NCI-H446 treated with DMSO at 0.1 percent for 48 hours (cell line): ENCODE results near the gene ATP5F1E.

Experiments
- DNase-seq: peaks from one replicate; lab custom pipeline; 2025; lab: John Stamatoyannopoulos, UW

Gene ATP5F1E

GRCh38 chr20:59032023-59032712 lies at the start of gene ATP5F1E:
Gene ATP5F1E (minus strand): TSS chr20:59032335. CDS start chr20:59032251, 84 bp downstream.
- peak; percentile 93 for DNase-seq

GRCh38 chr20:59081036-59081435 lies 48.9 kb upstream of the ATP5F1E start:
- no peak for DNase-seq

GRCh38 chr20:59078231-59078630 lies 46.1 kb upstream of the ATP5F1E start:
- no peak for DNase-seq

- DNase-seq, result no peak
Measured at GRCh38 chr20:59077705-59078104, 45.6 kb upstream of the ATP5F1E start.

DNA sequence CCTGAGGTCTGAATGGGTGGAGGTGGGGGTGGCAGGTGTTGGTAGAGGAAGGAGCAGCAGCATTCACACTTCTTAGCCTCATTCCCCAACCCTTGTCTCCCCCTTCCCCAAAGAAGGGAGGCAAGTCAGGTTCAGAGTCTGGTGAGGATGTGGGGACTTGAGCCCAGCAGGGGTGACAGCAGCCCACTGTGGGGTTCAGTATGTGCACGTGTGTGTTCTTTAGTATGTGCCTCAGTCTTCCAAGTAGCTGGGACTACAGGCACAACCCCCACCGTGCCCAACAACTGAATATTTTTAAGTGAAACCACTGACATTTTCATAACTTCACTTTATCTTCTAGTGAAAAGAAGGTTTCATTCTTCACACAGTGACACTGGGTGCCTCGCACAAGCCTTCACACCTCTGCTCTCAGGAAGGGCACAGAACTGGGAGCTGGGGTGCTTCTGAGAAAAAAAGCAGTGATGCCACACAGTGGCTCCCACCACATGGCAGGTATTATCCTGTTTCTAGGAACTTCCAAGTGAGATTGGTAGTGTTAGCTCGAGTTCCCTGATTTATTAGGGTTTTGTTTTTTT lies 43.9 kb upstream of the ATP5F1E start:
- no peak for DNase-seq

DNA sequence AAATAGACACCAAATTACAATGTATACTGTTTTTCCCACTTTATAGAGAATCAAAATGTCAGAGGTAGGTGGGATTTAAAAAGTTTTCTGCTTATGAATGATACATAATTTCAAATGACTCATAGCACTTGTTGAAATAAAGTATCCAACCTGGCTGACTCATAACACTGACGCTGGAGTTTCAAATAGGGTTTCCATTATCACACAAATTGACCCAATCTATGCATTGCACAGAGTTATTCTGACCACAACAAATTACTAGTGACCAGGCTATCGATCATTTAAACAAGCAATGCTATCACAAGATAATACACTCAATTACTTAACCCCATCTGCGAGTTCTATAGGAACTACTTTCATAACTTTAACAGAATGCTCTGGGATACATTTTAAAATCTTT lies 42.3 kb upstream of the ATP5F1E start:
- DNase-seq, result no peak

DNA sequence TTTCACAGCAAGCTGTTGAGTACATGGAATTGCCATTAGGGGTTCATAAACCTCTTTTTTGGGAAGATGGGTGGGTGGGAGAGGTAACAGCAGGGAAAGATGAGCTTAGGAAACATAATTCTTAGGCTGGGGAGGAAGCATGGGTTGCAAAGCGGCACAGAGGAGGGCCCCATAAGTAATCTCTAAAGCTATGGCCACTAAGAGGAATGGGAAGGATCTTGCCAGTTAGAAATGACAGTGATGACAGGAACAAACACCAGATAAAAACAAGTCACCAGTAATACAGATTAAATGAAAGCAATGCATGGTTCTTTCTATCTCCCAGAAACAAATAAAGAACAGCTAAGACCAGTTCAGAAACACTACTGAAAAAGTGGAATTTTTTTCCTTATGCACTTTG lies 41.4 kb upstream of the ATP5F1E start:
- no peak for DNase-seq

DNA sequence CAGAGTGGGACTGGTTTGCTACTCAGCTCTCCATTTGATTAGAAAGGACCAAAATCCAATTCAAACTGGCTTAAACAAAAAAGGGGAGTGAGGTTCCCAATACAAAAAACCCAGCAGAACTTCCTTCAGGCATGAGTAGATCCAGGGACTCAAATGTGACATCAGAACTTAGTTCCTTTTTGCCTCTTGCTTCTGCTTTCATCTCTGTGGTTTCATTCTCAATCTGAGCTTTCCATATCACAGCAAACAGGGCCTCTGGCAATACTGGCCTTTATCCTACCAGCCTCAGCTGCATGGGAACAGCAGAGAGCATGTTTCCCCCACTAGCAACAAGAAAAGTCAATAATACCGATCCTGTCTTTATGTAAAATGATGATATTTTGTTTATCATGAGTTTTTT lies 39.1 kb upstream of the ATP5F1E start:
- DNase-seq, result no peak

DNA sequence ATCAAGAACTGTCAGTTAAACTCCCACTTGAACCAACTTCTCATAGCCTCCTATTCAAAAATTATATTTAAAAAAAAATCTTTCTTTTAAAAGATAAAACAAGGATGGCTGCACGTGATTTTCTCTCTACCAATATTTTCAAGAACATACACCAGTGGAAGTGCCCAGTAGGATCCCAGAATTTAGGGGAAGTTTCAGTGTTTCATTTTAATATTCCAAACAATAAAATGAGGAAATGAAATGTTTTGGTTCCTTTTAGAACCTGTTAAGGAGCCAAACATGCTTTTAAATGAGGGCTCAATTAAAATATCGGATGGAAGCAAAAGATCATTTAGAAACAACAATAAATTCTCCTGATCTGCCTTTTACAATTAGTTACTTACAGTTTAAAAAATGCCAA lies 36.9 kb upstream of the ATP5F1E start:
- no peak for DNase-seq

DNA sequence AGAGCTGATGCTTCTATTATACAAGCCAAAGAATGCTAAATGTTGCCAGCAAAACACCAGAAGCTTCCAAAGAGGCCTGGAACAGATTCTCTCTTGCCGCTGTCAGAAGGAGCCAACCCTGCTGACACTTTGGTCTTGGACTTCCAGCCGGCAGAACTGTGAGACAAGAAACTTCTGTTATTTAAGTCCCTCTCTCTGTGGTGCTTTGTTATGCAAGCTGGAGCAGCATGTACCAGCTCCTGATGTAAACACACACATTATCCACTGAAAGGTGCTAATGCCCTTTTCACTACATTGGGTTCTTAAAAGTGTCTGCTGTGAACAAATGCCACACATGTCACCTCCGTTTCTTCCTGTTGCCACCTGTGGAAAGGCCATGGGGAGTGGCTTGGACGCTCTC lies 36.4 kb upstream of the ATP5F1E start:
- DNase-seq, result no peak

- no peak for DNase-seq
Measured at GRCh38 chr20:59064214-59064722, 32.1 kb upstream of the ATP5F1E start.

DNA sequence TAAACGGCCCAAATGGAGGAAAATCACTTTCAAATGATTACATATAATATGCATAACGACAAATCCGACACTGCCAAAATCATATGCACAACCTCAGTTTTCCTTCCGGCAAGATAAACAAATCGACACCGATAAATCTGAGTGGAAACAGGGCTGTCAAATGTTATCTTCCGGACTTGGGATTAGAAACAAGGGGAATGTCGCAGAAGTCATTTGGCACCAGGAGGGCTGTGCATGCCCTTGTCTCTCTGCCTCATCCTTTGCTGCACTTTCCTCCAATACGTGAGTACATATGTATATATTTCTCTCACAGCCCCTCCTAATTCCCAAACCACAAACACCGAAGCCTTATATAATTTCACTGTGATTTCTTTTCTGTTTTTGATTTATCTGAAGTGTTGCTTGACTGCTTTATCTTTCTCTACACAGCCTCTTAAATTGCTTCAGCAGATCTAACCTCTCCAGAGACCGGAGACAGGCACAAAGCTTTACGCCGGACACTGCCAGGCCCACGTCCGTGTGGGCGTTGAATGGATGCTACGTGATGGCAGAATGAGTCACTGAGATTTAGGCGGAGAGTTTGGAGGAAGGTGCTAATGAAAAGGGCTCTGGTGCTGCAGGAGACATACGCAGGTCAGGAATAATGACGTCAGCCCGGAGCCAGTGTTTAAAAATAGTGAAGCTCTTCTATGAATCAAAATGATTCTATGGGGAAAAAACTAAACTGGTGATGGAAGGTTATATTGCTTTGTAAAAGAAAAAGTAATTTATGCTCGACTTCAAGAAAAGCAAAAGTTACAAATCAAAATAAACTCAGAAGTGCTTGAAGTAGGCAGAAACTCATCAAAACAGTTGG lies 31.5 kb upstream of the ATP5F1E start:
- DNase-seq, result no peak

DNA sequence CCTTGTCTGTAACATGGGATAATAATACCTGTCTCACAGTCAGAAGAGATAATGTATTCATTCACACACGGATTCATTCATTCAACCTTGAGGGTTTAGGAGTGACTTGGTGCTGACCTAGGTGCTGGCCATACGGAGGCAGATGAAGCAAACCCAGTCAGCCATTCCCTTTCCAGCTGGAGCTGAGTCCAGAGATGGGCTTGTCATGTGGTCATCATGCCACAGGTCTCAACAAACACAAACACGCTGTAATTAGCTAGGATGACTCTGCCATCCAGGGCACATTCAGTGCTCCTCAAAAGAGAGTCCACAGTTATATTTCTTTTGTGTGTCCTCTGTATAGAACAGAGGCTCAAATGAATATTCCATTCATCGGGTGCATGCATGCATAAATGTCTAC lies 29.9 kb upstream of the ATP5F1E start:
- no peak for DNase-seq

GRCh38 chr20:59055302-59055701 lies 23.2 kb upstream of the ATP5F1E start:
- no peak for DNase-seq

- DNase-seq, result no peak
Measured at GRCh38 chr20:59051666-59052185, 19.6 kb upstream of the ATP5F1E start.

- DNase-seq, result no peak
Measured at GRCh38 chr20:59050437-59050836, 18.3 kb upstream of the ATP5F1E start.

GRCh38 chr20:59048681-59049030 lies 16.5 kb upstream of the ATP5F1E start:
- DNase-seq, result no peak

GRCh38 chr20:59047938-59048680 lies 16.0 kb upstream of the ATP5F1E start:
- DNase-seq, result no peak

GRCh38 chr20:59046862-59047261 lies 14.7 kb upstream of the ATP5F1E start:
- DNase-seq, result no peak

DNA sequence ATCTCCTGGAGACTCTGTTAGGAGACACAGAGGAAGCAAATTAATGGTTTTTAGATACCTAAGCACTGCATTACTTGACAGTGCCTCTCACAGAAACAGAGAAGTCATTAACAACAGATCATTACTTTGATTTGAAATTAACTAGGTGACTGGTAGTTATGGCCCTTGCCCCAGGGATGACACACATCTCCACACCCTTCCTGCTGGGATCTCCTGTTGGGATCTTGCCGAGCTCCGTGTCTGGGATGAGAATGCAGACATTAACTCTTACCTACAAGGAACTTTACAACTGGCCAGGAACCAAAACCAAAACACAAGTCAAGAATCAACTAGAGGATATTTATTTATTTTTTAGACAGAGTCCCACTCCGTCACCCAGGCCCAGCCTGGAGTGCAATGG lies 12.7 kb upstream of the ATP5F1E start:
- no peak for DNase-seq

GRCh38 chr20:59044295-59044694 lies 12.2 kb upstream of the ATP5F1E start:
- DNase-seq, result no peak

- DNase-seq, result no peak
Measured at GRCh38 chr20:59043698-59044097, 11.6 kb upstream of the ATP5F1E start.
